ENCODE results near the gene PEAR1.

GRCh38 chr1:156858555-156858956 lies 35.0 kb upstream of the PEAR1 start:
- TF ChIP-seq, protein P1, sequence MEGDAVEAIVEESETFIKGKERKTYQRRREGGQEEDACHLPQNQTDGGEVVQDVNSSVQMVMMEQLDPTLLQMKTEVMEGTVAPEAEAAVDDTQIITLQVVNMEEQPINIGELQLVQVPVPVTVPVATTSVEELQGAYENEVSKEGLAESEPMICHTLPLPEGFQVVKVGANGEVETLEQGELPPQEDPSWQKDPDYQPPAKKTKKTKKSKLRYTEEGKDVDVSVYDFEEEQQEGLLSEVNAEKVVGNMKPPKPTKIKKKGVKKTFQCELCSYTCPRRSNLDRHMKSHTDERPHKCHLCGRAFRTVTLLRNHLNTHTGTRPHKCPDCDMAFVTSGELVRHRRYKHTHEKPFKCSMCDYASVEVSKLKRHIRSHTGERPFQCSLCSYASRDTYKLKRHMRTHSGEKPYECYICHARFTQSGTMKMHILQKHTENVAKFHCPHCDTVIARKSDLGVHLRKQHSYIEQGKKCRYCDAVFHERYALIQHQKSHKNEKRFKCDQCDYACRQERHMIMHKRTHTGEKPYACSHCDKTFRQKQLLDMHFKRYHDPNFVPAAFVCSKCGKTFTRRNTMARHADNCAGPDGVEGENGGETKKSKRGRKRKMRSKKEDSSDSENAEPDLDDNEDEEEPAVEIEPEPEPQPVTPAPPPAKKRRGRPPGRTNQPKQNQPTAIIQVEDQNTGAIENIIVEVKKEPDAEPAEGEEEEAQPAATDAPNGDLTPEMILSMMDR (conservative IDR thresholded peaks at IDR 0.05) = no peak
- TF ChIP-seq EZH2 (IDR thresholded peaks at IDR 0.05; ENCODE audit: low read depth) = no peak
